ENCODE measurements around the gene SLIT3.

SLIT3 gene

DNA sequence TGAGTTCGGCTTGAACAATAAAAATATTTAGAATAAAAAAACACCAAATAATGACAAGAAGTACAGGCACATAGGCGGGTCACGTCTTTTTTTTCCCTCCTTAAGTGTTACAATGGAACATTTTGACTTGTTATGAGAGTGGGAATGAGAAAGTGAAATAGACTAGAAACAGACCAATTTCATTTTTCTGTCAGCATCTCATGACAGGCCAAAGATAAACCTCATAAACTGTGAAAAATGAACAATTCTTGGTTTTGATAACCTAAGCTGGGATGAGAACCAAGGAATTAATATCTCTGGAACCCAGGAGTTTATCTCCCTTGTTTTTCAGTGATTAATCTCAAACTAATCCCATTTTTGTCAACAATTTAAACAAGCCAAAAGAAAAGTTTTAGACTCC, 299.5 kb downstream of the SLIT3 start:
- no peak for DNase-seq (ENCODE audit: low read depth, low spot score)

- no peak for DNase-seq (ENCODE audit: low read depth, low spot score)
Observed at GRCh38 chr5:168995024-168995423, 305.9 kb downstream of the SLIT3 start.

GRCh38 chr5:168992687-168993086, 308.3 kb downstream of the SLIT3 start:
- no peak for DNase-seq (ENCODE audit: low read depth, low spot score)

DNA sequence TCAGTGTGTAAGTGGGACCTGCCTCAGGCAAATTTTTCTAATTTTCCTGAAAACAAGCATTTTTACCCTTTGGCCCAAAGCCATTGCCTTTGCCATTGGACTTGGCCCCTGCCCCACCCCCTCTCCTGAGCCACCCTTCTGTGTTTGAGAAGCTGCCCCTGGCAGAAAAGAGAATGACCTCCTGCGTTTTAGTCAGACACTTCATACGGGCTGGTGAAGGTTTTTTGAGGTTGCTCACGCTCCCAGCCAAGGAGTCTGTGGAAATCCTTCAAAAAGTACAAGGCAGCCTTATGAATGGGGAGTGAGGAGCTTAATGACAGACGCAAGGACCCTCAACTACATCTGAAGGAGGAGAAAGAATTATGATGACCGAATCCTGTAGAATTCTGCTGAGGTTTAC, 308.9 kb downstream of the SLIT3 start:
- DNase-seq (ENCODE audit: low read depth, low spot score) = no peak

DNA sequence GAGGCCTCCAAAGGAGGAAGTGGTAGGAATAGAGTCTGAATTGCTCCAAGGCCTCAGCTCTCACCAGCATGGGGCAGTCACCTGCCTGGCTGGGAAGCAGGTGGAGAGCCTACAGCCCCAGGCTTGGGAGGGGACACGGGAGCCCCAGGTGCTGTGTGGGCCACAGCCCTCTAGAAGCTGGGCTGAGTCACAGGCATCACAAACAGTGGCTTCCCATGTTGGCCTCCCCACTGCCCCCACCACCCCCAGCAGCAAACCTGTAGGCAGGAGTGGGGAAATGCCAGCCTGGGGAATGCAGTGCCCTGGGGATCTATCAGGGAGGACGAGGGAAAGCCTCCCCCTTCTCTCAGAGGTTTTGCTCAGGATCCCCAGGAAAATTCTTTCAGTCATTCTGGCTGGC, 309.6 kb downstream of the SLIT3 start:
- DNase-seq (ENCODE audit: low read depth, low spot score) = no peak

DNA sequence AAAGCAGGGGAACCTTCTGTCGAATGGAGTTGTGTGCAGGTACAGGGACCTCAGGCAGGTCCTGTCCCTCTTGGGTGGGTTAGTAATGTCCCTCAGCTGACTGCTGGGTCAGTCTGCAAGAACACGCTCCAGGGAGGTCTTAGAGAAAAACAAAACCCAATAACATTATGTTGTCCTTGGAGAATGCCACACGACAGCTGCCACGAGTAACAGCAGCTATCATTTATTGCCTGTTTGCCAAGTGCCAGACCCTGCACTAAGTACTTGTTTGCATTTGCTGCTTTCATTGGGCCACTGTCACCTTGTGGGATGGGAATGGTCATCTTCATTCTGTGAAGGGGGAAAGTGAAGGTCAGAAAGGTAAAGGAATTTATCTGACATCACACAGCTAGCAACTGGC, 310.3 kb downstream of the SLIT3 start:
- no peak for DNase-seq (ENCODE audit: low read depth, low spot score)

DNA sequence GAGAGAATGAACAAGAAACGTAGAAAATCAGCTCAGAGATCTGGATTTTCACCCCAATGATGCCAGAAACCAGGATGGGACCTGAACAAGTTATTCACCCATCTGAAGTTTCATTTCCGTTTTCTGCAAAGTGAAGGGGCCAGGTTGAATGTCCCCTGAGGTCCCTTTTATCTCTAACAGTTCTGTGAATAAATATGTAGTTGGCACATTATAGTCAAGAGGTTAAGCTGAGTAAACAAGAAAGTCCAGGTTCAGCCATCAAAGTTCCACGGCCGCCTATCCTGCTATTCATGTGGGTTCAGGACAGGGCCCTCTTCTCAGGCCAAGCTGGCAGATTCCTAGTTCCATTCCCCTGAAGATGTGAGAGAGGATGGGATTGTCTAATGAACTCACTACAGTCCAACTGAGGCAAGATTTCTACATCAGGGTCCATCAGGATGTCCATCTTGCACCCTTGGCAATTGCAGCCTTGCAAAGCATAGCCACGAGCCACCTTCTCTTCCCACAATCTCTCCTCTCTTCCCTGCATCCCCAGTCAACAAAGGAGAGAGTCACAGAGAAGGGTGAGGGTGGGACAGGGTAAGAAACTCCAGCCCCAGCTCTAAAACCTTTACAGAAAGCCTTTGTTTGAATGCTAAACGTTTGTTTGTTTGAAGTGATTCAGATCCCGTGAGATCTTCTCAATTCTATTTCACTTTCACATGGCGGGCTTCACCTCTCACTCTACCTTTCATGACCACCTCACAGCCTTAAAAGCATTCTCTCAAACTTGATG, 311.0 kb downstream of the SLIT3 start:
- no peak for DNase-seq (ENCODE audit: low read depth, low spot score)

- DNase-seq (ENCODE audit: low read depth, low spot score) = no peak
Observed at GRCh38 chr5:168988699-168989098, 312.2 kb downstream of the SLIT3 start.

DNA sequence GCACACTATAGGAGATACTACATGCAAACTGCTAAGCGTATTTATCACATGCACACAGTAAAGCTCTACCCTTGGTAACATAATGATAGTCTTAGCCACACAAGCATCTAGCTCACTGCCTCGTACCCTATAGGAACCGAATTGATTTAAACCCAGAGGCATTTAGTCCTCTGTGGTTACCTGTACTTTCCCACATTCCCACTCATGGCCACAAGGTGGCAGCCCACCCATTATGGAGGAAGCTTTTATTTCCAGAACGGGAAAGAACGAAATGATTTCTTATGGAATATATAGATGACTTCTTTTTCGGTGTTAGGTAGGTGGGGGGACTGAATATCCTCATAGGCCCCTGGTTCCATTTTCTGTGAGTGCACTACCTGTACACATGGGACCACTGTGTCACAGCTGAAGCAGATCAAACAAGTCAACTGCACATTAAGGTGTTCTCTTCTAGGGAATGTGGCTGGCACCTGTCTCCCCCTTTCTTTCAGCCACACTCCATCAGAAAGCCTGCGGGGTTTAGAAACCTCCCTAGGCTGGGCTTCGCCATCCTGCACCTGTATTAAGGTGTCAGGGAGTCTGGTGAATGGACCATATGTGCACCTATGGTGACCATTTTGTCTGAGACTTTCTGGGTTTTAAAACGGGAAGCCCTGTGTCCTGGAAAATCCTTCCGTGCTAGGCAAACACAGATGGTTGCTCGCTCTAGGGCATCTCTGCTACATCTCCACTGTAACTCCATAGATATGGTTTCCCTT, 313.2 kb downstream of the SLIT3 start:
- peak; percentile 44 for DNase-seq (ENCODE audit: low read depth, low spot score)

DNA sequence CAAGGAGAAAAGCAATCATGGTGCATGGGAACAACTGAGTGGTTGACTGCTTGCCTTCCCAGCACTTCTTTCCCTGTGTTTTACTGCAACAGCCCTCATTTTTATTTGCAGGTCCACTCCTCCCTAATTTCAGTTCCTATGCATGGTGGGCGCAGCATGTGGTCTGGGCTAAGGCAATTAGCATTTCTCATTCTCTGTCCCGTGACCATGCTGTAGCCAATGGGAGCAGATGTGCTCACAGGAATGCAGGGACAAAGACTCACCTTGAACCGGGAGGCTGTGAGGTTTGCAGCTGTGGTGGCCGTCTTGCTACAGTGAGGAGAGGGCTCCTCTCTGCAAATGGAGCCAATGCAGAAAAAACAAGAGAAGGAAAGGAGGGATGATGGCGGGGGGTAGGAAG, 315.5 kb downstream of the SLIT3 start:
- DNase-seq (ENCODE audit: low read depth, low spot score) = no peak

GRCh38 chr5:168984135-168984675, 316.7 kb downstream of the SLIT3 start:
- no peak for DNase-seq (ENCODE audit: low read depth, low spot score)

DNA sequence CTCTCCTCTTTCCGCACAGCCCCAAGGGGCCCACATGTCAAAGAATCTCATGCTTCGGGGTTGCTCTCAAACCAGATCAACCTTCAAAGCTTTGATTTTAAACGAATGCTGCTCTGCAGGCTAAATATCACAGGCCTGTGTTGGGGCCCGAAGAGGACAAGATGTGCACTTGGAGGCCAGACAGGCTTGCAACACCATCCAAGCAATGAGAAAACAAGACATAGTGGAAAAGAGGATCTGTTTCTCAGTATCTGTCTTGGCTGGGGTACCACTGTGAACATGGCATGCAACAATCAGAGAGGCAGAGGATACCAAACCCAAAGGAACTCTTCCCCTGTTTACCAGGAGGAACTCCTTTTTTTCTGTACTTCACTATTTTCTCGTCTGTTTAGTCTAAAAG, 321.8 kb downstream of the SLIT3 start:
- DNase-seq (ENCODE audit: low read depth, low spot score) = no peak

- DNase-seq (ENCODE audit: low read depth, low spot score) = no peak
Observed at GRCh38 chr5:168978500-168978899, 322.4 kb downstream of the SLIT3 start.

GRCh38 chr5:168978015-168978414, 322.9 kb downstream of the SLIT3 start:
- no peak for DNase-seq (ENCODE audit: low read depth, low spot score)

GRCh38 chr5:168976311-168976970, 324.5 kb downstream of the SLIT3 start:
- DNase-seq (ENCODE audit: low read depth, low spot score) = no peak

- no peak for DNase-seq (ENCODE audit: low read depth, low spot score)
Observed at GRCh38 chr5:168975331-168975730, 325.6 kb downstream of the SLIT3 start.

GRCh38 chr5:168974082-168974481, 326.9 kb downstream of the SLIT3 start:
- DNase-seq (ENCODE audit: low read depth, low spot score) = no peak

DNA sequence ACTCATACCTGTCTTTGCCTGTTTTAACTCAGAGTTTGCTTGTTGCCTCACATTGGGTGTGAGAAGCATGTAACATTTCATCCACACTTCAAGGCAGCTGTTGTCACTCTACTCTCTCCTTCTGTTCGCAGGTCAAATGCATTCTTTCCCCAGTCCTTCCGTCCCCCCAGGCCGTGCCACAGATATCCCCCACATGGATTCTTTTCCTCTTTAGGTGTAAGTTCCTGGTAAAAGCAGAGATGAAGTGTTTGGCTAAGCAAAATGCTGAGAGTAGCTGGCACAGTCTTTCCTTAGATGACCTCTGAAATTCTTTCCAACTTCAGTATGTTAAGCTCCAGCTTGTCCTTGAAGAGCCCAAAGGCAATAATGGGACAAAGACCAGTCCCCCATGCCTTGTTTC, 328.2 kb downstream of the SLIT3 start:
- DNase-seq (ENCODE audit: low read depth, low spot score) = no peak

DNA sequence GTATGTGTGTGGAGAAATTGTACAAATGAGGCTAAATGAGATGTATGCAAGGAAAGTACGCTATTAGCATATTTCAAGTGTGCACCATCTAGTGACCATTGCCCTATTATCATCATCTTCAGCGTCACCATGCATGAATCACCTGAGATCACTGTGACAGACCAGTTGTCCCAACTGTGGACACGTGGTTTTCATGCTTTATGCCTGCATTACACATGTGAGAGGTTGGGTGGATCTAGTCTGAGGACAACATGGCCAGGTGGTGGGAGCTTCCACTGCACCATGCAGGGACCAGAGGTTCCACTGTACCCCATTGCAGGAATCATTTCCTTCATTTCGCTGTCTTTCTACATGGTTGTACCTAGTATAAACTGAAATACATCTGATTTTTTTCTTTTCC, 329.8 kb downstream of the SLIT3 start:
- DNase-seq (ENCODE audit: low read depth, low spot score) = no peak

- DNase-seq (ENCODE audit: low read depth, low spot score) = no peak
Observed at GRCh38 chr5:168969326-168969886, 331.5 kb downstream of the SLIT3 start.

DNA sequence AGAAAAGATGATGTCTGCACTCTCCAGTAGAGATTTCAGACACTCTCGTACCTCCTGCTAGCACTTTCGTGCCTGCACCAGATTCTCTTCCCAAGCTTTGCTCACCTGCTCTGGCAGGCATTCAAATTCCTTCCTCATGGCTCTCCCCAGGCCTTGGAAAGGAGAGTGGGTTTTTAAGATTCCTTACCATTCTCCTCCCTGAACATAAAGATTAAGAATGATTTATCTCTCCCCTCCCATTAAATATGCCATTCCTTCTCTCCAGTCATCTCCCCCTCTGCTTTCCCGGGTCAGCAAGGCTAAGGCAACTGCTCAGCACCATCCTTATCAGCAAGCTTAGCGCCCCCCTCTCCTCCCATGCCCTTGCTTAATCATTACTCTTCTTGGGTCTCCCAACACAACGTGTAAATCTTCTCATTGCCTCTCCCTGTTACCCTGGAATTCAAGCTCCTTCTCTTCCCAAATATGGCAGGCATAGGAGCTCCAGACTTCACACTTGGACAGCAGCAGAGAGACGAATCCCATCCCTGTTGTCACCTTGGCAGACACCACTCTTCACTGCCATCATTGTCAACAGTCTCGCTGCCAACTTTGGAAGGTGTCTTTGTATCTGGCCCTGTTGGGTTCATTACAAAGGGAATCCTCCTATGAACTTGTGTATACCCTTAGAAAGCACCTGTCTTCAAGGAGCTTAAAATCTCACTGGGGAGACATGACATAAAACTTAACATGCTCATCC, 332.9 kb downstream of the SLIT3 start:
- DNase-seq (ENCODE audit: low read depth, low spot score) = no peak

All from smooth muscle cell of the brain vasculature (primary cell).